PFSK-1 (cell line): ENCODE results near the gene SLC35G2.

Source experiments
- FOXP2 ChIP-seq: optimal IDR thresholded peaks from 2 replicates; pipeline ENCODE3; 2011; ENCODE audit warnings: borderline replicate concordance, control low read depth, inconsistent platforms; ENCODE audit not compliant: insufficient read depth; ENCODE audit errors: extremely low read length, extremely low read depth
- POLR2AphosphoS5 ChIP-seq: IDR thresholded peaks from 2 replicates; pipeline ENCODE4 v1.6.1; 2012; ENCODE audit warnings: low read depth, mild to moderate bottlenecking, control low read depth, low read length, moderate library complexity
- REST ChIP-seq, 2 experiments: IDR thresholded peaks; 2 replicates each; pipeline versions ENCODE4 v1.6.1 to v1.8.0; 2011 to 2012; ENCODE audit warnings: low read depth in 2 of 2, low read length in 2 of 2, control low read depth in 1 of 2, inconsistent platforms in 1 of 2, mild to moderate bottlenecking in 1 of 2, moderate library complexity in 1 of 2; ENCODE audit not compliant: insufficient read depth in 1 of 2
- SIN3A ChIP-seq: IDR thresholded peaks from 2 replicates; pipeline ENCODE4 v1.6.1; 2012; ENCODE audit warnings: mild to moderate bottlenecking, low read length, moderate library complexity, borderline replicate concordance; ENCODE audit not compliant: insufficient read depth

- TF ChIP-seq POLR2AphosphoS5: no peak
- TF ChIP-seq SIN3A: no peak
- TF ChIP-seq REST (IDR thresholded peaks at IDR 0.05; ENCODE audit: insufficient read depth in 1 of 2, low read depth in 2 of 2, low read length in 2 of 2): no peak
- TF ChIP-seq FOXP2: no peak
Measured at GRCh38 chr3:136792556-136793330, 26.2 kb upstream of the SLC35G2 start.
